RWPE1 (cell line): ENCODE measurements around the gene OR10H4.
"Not testable (repeated sequence)": the region's sequence is repeated elsewhere in the genome, so short reads cannot be mapped to it uniquely, and the experiment has no call there.

Experiments used
- CTCF ChIA-PET: fragments of 350-600 bp; sonication (Branson Sonifier 250); formaldehyde crosslinking; extraction: SDS; loops from one replicate; lab custom pipeline; 2021; lab: Yijun Ruan, JAX
- POLR2A ChIA-PET: fragments of 400-600 bp; formaldehyde crosslinking; extraction: SDS; loops from one replicate; lab custom pipeline; 2020; ENCODE audit warnings: antibody characterized with exemption; ENCODE audit not compliant: low non-redundant PET; lab: Yijun Ruan, JAX
- DNase-seq: peaks from one replicate; pipeline ENCODE4 v3.0.0; 2012; ENCODE audit warnings: low spot score
- H3K27ac ChIP-seq: fragments of 450-650 bp; 2 replicates; pipeline ENCODE4 v1.5.1; 2017
- CTCF ChIP-seq: fragments of 450-650 bp; conservative IDR thresholded peaks from 2 replicates; pipeline ENCODE4 v1.5.1; 2017; ENCODE audit warnings: low read depth, mild to moderate bottlenecking

The OR10H4 gene

GRCh38 chr19:15977690-15978089, 28.9 kb downstream of the OR10H4 start:
- no peak for TF ChIP-seq CTCF
- ChIA-PET POLR2A (interaction anchor here (0.6 kb wide), 1 partner anchor 953 kb away, joined by 8 read pairs; no protein-coding TSS in a partner anchor), CTCF (no interaction called here)
- DNase-seq = no peak
- no peak overlapping the region for H3K27ac ChIP-seq

- DNase-seq = no peak
- no peak for TF ChIP-seq CTCF
- CTCF ChIA-PET = no interaction called here
These were observed 30.5 kb downstream of the OR10H4 start for GRCh38 chr19:15979293-15979692.

GRCh38 chr19:15985831-15986230, 37.0 kb downstream of the OR10H4 start:
- DNase-seq, H3K27ac ChIP-seq, POLR2A ChIA-PET: not testable (repeated sequence)
- CTCF ChIA-PET = interaction anchor here (0.6 kb wide), 1 partner anchor 78 kb away, joined by 5 read pairs; no protein-coding TSS in a partner anchor

More at GRCh38 chr19:15979293-15979692, 30.5 kb downstream of the OR10H4 start:
- POLR2A ChIA-PET = no interaction called here
- H3K27ac ChIP-seq = no peak overlapping the region

- CTCF ChIA-PET = no interaction called here
- no peak for TF ChIP-seq CTCF
- POLR2A ChIA-PET = no interaction called here
- no peak for DNase-seq
- no peak overlapping the region for H3K27ac ChIP-seq
These were observed 37.9 kb downstream of the OR10H4 start for GRCh38 chr19:15986701-15987100.

GRCh38 chr19:15989889-15990288, 41.1 kb downstream of the OR10H4 start:
- TF ChIP-seq CTCF = no peak
- POLR2A ChIA-PET = no interaction called here
- no peak overlapping the region for H3K27ac ChIP-seq
- CTCF ChIA-PET = no interaction called here
- DNase-seq = no peak

- no peak overlapping the region for H3K27ac ChIP-seq
- DNase-seq = no peak
- TF ChIP-seq CTCF = no peak
- CTCF ChIA-PET = no interaction called here
- POLR2A ChIA-PET = no interaction called here
These were observed 42.8 kb downstream of the OR10H4 start for GRCh38 chr19:15991602-15992001.

- ChIA-PET CTCF (no interaction called here), POLR2A (no interaction called here)
- H3K27ac ChIP-seq = no peak overlapping the region
- no peak for TF ChIP-seq CTCF
- no peak for DNase-seq
These were observed 43.2 kb downstream of the OR10H4 start for GRCh38 chr19:15992014-15992413.
